Measurements from ENCODE around the gene PLAGL2. TPM values are rescaled to one million over a fixed set of nuclear protein-coding genes. Genes with fewer than 3 reads are reported as not detected.
"Not testable (repeated sequence)": the region's sequence is repeated elsewhere in the genome, so short reads cannot be mapped to it uniquely, and the experiment has no call there.

Gene PLAGL2
- total RNA-seq, 1 donor from 2014 or later: 16.5 TPM

GRCh38 chr20:32181606-32182005, 25.9 kb downstream of the PLAGL2 start:
- Mint-ChIP-seq H3K27me3 (ENCODE audit: insufficient read depth, low read depth) (peaks cover 5% of the 10 kb centered on the region), H3K9me3 (peaks cover 3% of the 10 kb centered on the region), H3K36me3 (peaks cover 4% of the 10 kb centered on the region), H3K4me1 (peaks cover 2% of the 10 kb centered on the region), H3K27ac (no peak overlapping the region), H3K4me3 (no peak overlapping the region)
- H3K4me3 ChIP-seq: no peak overlapping the region
- H3K27ac ChIP-seq: no peak overlapping the region
- no peak overlapping the region for H3K9ac ChIP-seq
- H3K36me3 ChIP-seq: no peaks in the 10 kb centered on the region
- DNase-seq (ENCODE audit: low spot score): no peak
- H2AFZ ChIP-seq (replicated peaks): no peak overlapping the region
- H4K20me1 ChIP-seq (ENCODE audit: low read depth): no peaks in the 10 kb centered on the region
- no peaks in the 10 kb centered on the region for H3K9me3 ChIP-seq (ENCODE audit: low read depth)
- no peak for TF ChIP-seq CTCF (IDR thresholded peaks at IDR 0.05)
- no peak for TF ChIP-seq EZH2 (IDR thresholded peaks at IDR 0.05)
- TF ChIP-seq EZH2phosphoT487 (IDR thresholded peaks at IDR 0.05): no peak
- no peaks in the 10 kb centered on the region for H3F3A ChIP-seq (ENCODE audit: low read depth)
- H3K79me2 ChIP-seq (ENCODE audit: low read depth): no peaks in the 10 kb centered on the region
- no peaks in the 10 kb centered on the region for H3K27me3 ChIP-seq
- no peak overlapping the region for H3K4me2 ChIP-seq
- no peaks in the 10 kb centered on the region for H3K4me1 ChIP-seq

GRCh38 chr20:32179934-32180333, 27.6 kb downstream of the PLAGL2 start:
- H3K9me3 Mint-ChIP-seq: peaks cover 3% of the 10 kb centered on the region
- H3K27me3 Mint-ChIP-seq (ENCODE audit: insufficient read depth, low read depth): peaks cover 5% of the 10 kb centered on the region
- no peaks in the 10 kb centered on the region for H3K9me3 ChIP-seq (ENCODE audit: low read depth)
- peaks cover 4% of the 10 kb centered on the region for H3K36me3 Mint-ChIP-seq
- H2AFZ ChIP-seq (replicated peaks): no peak overlapping the region
- H3K4me1 Mint-ChIP-seq: no peaks in the 10 kb centered on the region
- no peak overlapping the region for H3K27ac ChIP-seq
- no peak overlapping the region for H3K27ac Mint-ChIP-seq
- TF ChIP-seq EZH2phosphoT487 (IDR thresholded peaks at IDR 0.05) (no peak), EZH2 (IDR thresholded peaks at IDR 0.05) (no peak)
- no peak overlapping the region for H3K4me3 ChIP-seq
- H3K4me2 ChIP-seq: no peak overlapping the region
- H3K9ac ChIP-seq: no peak overlapping the region
- DNase-seq (ENCODE audit: low spot score): no peak
- H3K27me3 ChIP-seq: no peaks in the 10 kb centered on the region
- no peaks in the 10 kb centered on the region for H4K20me1 ChIP-seq (ENCODE audit: low read depth)
- H3K4me1 ChIP-seq: no peaks in the 10 kb centered on the region
- no peaks in the 10 kb centered on the region for H3F3A ChIP-seq (ENCODE audit: low read depth)
- H3K79me2 ChIP-seq (ENCODE audit: low read depth): no peaks in the 10 kb centered on the region
- no peaks in the 10 kb centered on the region for H3K36me3 ChIP-seq
- no peak overlapping the region for H3K4me3 Mint-ChIP-seq

- H2AFZ ChIP-seq (replicated peaks): no peak overlapping the region
- no peak overlapping the region for H3K4me2 ChIP-seq
- H3K4me3 ChIP-seq: no peak overlapping the region
- H4K20me1 ChIP-seq (ENCODE audit: low read depth): no peaks in the 10 kb centered on the region
- H3K79me2 ChIP-seq (ENCODE audit: low read depth): no peaks in the 10 kb centered on the region
- H3K27me3 ChIP-seq: no peaks in the 10 kb centered on the region
- H3K9me3 Mint-ChIP-seq: peaks cover 7% of the 10 kb centered on the region
- H3K9me3 ChIP-seq (ENCODE audit: low read depth): no peaks in the 10 kb centered on the region
- H3F3A ChIP-seq (ENCODE audit: low read depth): no peaks in the 10 kb centered on the region
- peaks cover 7% of the 10 kb centered on the region for H3K36me3 Mint-ChIP-seq
- no peak overlapping the region for H3K4me3 Mint-ChIP-seq
- no peak overlapping the region for H3K27ac Mint-ChIP-seq
- H3K9ac ChIP-seq: no peak overlapping the region
- no peaks in the 10 kb centered on the region for H3K4me1 ChIP-seq
- TF ChIP-seq EZH2phosphoT487 (IDR thresholded peaks at IDR 0.05) (no peak), CTCF (IDR thresholded peaks at IDR 0.05) (no peak), EZH2 (IDR thresholded peaks at IDR 0.05) (no peak)
- H3K27me3 Mint-ChIP-seq (ENCODE audit: insufficient read depth, low read depth): peaks cover 5% of the 10 kb centered on the region
- H3K27ac ChIP-seq: no peak overlapping the region
- no peaks in the 10 kb centered on the region for H3K4me1 Mint-ChIP-seq
- no peaks in the 10 kb centered on the region for H3K36me3 ChIP-seq
- DNase-seq (ENCODE audit: low spot score): no peak
Observed at GRCh38 chr20:32179515-32179914, 28.0 kb downstream of the PLAGL2 start.

GRCh38 chr20:32177696-32178095, 29.8 kb downstream of the PLAGL2 start:
- not testable (repeated sequence) for H4K20me1 ChIP-seq (ENCODE audit: low read depth); H3K27me3 Mint-ChIP-seq (ENCODE audit: insufficient read depth, low read depth); H3K4me3 Mint-ChIP-seq; H3K79me2 ChIP-seq (ENCODE audit: low read depth); H3K4me1 ChIP-seq; H3K36me3 ChIP-seq; H3K4me2 ChIP-seq; H3F3A ChIP-seq (ENCODE audit: low read depth); H3K36me3 Mint-ChIP-seq; H2AFZ ChIP-seq (replicated peaks); DNase-seq (ENCODE audit: low spot score); H3K9me3 Mint-ChIP-seq; H3K9ac ChIP-seq; H3K27ac Mint-ChIP-seq; H3K9me3 ChIP-seq (ENCODE audit: low read depth); H3K4me1 Mint-ChIP-seq; H3K27ac ChIP-seq; H3K27me3 ChIP-seq; H3K4me3 ChIP-seq
